ENCODE data around the gene MYBBP1A. TPM values are rescaled to one million over a fixed set of nuclear protein-coding genes. Genes with fewer than 3 reads are reported as not detected.

MYBBP1A gene
- total RNA-seq, 1 donor, result 49.2 TPM

DNA sequence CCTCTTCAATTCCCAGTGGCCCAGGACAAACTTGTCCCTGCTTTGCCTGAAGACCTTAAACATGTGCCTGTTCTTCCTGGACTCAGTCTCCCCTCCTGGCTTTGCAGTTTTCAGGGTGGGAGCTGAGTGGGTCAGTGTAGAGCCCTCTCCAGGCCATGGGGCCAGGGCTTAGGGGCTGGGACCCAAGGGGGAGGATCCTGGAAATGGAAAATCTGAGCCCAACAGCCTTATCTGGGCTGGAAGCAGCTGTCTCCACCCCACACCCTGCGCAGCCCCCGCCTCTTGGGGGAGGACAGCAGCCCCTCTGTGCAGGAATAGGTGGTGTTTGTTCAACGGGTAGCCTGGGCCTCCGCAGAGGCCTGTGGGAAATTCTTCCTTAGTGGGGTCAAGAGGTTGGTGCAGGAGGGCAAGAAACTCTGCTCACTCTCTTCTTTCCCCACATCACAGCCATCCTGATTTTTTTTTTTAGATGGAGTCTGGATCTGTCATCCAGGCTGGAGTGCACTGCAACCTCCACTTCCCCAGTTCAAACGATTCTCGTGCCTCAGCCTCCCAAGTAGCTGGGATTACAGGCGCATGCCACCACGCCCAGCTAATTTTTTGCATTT, 22.3 kb upstream of the MYBBP1A start:
- Histone ChIP-seq H3K79me2 (ENCODE audit: insufficient read depth, low read length) (no peaks in the 10 kb centered on the region), H3K9me3 (ENCODE audit: low read depth, low read length) (no peaks in the 10 kb centered on the region), H3K36me3 (ENCODE audit: insufficient read depth, low read length) (no peaks in the 10 kb centered on the region), H2AFZ (ENCODE audit: low read length) (no peak overlapping the region), H4K20me1 (ENCODE audit: insufficient read depth, low read length) (no peaks in the 10 kb centered on the region), H3K4me3 (ENCODE audit: insufficient read depth, low read length) (no peak overlapping the region), H3K4me1 (ENCODE audit: insufficient read depth, low read length) (no peaks in the 10 kb centered on the region), H3K4me2 (ENCODE audit: insufficient read depth, low read length) (no peak overlapping the region), H3K27ac (ENCODE audit: low read depth, low read length) (no peak overlapping the region), H3K27me3 (ENCODE audit: insufficient read depth, low read length) (peaks cover 6% of the 10 kb centered on the region)
- DNase-seq (ENCODE audit: insufficient read length, low spot score, missing footprints), result no peak
- TF ChIP-seq, protein P1, sequence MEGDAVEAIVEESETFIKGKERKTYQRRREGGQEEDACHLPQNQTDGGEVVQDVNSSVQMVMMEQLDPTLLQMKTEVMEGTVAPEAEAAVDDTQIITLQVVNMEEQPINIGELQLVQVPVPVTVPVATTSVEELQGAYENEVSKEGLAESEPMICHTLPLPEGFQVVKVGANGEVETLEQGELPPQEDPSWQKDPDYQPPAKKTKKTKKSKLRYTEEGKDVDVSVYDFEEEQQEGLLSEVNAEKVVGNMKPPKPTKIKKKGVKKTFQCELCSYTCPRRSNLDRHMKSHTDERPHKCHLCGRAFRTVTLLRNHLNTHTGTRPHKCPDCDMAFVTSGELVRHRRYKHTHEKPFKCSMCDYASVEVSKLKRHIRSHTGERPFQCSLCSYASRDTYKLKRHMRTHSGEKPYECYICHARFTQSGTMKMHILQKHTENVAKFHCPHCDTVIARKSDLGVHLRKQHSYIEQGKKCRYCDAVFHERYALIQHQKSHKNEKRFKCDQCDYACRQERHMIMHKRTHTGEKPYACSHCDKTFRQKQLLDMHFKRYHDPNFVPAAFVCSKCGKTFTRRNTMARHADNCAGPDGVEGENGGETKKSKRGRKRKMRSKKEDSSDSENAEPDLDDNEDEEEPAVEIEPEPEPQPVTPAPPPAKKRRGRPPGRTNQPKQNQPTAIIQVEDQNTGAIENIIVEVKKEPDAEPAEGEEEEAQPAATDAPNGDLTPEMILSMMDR (IDR thresholded peaks at IDR 0.05; ENCODE audit: extremely low read depth, low read depth, low read length), result no peak

DNA sequence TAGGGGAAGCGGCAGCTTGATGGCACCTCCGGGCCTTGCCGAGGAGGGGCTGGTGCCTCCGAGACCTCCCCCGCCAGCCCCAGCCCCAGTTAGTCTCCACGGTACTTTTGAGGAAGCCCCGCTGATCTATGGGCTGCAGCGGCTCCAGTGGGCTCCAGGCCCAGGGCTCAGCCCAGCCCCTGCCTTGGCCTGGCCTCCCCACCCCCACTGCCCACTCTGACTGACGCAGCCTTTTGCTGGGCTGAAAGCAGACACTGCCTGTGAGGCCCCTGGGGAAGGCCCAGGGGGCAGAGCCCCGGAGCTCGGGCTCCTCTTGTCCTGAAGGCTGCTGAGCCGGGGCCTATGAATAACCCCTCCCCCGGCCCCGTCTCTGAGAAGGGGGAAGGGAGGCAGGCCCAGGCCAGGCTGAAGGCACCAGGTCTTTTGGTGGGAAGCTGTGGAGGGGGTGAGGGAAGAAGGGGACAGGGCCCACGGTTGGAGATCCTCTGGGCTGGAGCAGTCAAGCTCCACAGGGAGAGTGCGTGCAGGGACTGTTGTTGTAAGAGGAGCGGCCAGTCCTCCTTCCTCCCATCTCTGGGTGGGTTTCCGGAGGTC, 21.6 kb upstream of the MYBBP1A start:
- Histone ChIP-seq H2AFZ (ENCODE audit: low read length) (no peak overlapping the region), H3K27ac (ENCODE audit: low read depth, low read length) (no peak overlapping the region), H4K20me1 (ENCODE audit: insufficient read depth, low read length) (no peaks in the 10 kb centered on the region), H3K4me1 (ENCODE audit: insufficient read depth, low read length) (no peaks in the 10 kb centered on the region), H3K9me3 (ENCODE audit: low read depth, low read length) (no peaks in the 10 kb centered on the region), H3K79me2 (ENCODE audit: insufficient read depth, low read length) (no peaks in the 10 kb centered on the region), H3K27me3 (ENCODE audit: insufficient read depth, low read length) (peaks cover 4% of the 10 kb centered on the region), H3K4me3 (ENCODE audit: insufficient read depth, low read length) (no peak overlapping the region), H3K4me2 (ENCODE audit: insufficient read depth, low read length) (no peak overlapping the region), H3K36me3 (ENCODE audit: insufficient read depth, low read length) (no peaks in the 10 kb centered on the region)
- no peak for DNase-seq (ENCODE audit: insufficient read length, low spot score, missing footprints)
- TF ChIP-seq, protein P1 (IDR thresholded peaks at IDR 0.05; ENCODE audit: extremely low read depth, low read depth, low read length), result no peak

DNA sequence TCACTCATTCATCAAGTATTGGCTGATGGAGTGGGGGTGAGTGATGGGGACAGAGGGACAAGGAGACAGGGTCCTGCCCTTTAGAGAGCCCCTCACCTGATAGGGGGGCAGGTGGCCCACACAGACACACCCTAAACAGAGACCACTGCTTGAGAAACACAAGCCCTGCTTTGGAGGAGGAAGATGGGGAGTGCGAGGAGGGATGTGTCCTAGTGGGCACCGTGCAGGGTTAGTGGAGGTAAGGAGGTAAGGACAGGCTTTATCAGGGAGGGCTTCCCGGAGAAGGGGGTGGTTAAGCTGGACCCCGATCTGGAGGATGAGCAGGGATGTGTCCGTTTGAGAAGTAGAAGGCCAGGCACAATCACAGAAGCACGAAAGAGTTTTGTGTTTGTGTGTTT, 21.0 kb upstream of the MYBBP1A start:
- H3K4me2 ChIP-seq (ENCODE audit: insufficient read depth, low read length), result no peak overlapping the region
- H3K36me3 ChIP-seq (ENCODE audit: insufficient read depth, low read length), result no peaks in the 10 kb centered on the region
- TF ChIP-seq, protein P1 (IDR thresholded peaks at IDR 0.05; ENCODE audit: extremely low read depth, low read depth, low read length), result no peak

DNA sequence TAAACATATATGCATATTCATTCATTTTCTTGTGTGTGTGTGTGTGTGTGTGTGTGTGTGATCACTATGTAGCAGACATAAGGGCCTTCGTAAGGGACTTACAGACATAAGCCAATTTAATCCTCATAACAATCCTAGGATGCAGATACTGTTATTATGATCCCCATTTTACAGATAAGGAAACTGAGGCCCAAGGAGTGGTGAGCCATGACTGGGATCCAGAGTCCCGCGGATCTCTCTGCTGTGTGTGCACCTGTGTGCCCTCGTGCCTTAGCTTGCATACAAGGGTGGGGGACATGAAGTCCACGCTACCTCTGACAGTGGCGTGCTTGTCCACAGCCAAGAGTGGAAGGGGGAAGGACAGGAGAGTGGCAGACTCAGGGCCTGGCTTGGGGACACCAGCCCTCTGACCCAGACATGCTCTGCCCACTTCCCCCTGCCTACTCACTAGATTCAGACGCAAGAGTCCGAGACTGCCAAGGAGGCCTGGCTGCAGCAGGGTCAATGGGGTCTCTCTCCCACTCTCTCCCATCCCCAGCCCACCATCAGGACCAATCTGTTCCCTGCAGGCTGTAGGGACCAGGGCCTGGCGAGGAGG, 19.4 kb upstream of the MYBBP1A start:
- no peak overlapping the region for H3K4me3 ChIP-seq (ENCODE audit: insufficient read depth, low read length)
- DNase-seq (ENCODE audit: insufficient read length, low spot score, missing footprints), result no peak
- no peak overlapping the region for H2AFZ ChIP-seq (ENCODE audit: low read length)
- TF ChIP-seq, protein P1 (IDR thresholded peaks at IDR 0.05; ENCODE audit: extremely low read depth, low read depth, low read length), result no peak
- no peak overlapping the region for H3K27ac ChIP-seq (ENCODE audit: low read depth, low read length)
- no peaks in the 10 kb centered on the region for H3K9me3 ChIP-seq (ENCODE audit: low read depth, low read length)
- H3K36me3 ChIP-seq (ENCODE audit: insufficient read depth, low read length), result no peaks in the 10 kb centered on the region
- peaks cover 8% of the 10 kb centered on the region for H3K27me3 ChIP-seq (ENCODE audit: insufficient read depth, low read length)
- no peaks in the 10 kb centered on the region for H3K4me1 ChIP-seq (ENCODE audit: insufficient read depth, low read length)
- H3K4me2 ChIP-seq (ENCODE audit: insufficient read depth, low read length), result no peak overlapping the region
- no peaks in the 10 kb centered on the region for H4K20me1 ChIP-seq (ENCODE audit: insufficient read depth, low read length)
- no peaks in the 10 kb centered on the region for H3K79me2 ChIP-seq (ENCODE audit: insufficient read depth, low read length)

More for the DNA sequence above, 21.0 kb upstream of the MYBBP1A start:
- H4K20me1 ChIP-seq (ENCODE audit: insufficient read depth, low read length), result no peaks in the 10 kb centered on the region
- H2AFZ ChIP-seq (ENCODE audit: low read length), result no peak overlapping the region
- no peak overlapping the region for H3K4me3 ChIP-seq (ENCODE audit: insufficient read depth, low read length)
- H3K27ac ChIP-seq (ENCODE audit: low read depth, low read length), result no peak overlapping the region
- no peaks in the 10 kb centered on the region for H3K79me2 ChIP-seq (ENCODE audit: insufficient read depth, low read length)
- H3K27me3 ChIP-seq (ENCODE audit: insufficient read depth, low read length), result peaks cover 8% of the 10 kb centered on the region
- DNase-seq (ENCODE audit: insufficient read length, low spot score, missing footprints), result no peak
- no peaks in the 10 kb centered on the region for H3K9me3 ChIP-seq (ENCODE audit: low read depth, low read length)
- H3K4me1 ChIP-seq (ENCODE audit: insufficient read depth, low read length), result no peaks in the 10 kb centered on the region

Data from osteoblast (primary cell).